Pancreas (tissue), 10 donors: ENCODE data around the gene RPS6KA5. TPM values are rescaled to one million over a fixed set of nuclear protein-coding genes. Genes with fewer than 3 reads are reported as not detected.
"Not testable (repeated sequence)": the region's sequence is repeated elsewhere in the genome, so short reads cannot be mapped to it uniquely, and the experiment has no call there.

ENCODE experiments used
- ATAC-seq, 4 donors: fragments of 200-7000 bp; cut with Tn5 transposase; one replicate each; pipeline versions ENCODE4 v1.8.0 to v1.9.1; 2020; ENCODE audit warnings: mild to moderate bottlenecking in 4 of 4, moderate library complexity in 4 of 4
- DNase-seq, 6 donors: peaks; one replicate each; pipeline ENCODE4 v3.0.0-alpha.2; 2020
- FAIRE-seq: peaks from 2 replicates; lab custom pipeline; 2012; peaks lifted over from hg19 to GRCh38; lab: Jason Lieb, UNC
- H3K27ac ChIP-seq, 4 donors: fragments of 200-600 bp; sonication (generic); 1 replicate in 3 of 4; 2 replicates in 1 of 4; pipeline versions ENCODE4 v1.5.0 to v1.8.0; 2020
- H3K27me3 ChIP-seq, 4 donors: fragments of 200-600 bp; one replicate each; pipeline ENCODE4 v1.8.0; 2021
- H3K36me3 ChIP-seq, 3 donors: fragments of 200-600 bp; sonication (generic) in 1 of 3; one replicate each; pipeline versions ENCODE4 v1.5.0 to v1.8.0; 2020 to 2021
- H3K4me1 ChIP-seq, 3 donors: fragments of 200-600 bp; one replicate each; pipeline ENCODE4 v1.8.0; 2021
- H3K4me3 ChIP-seq, 4 donors: fragments of 200-600 bp; sonication (generic) in 2 of 4; one replicate each; pipeline versions ENCODE4 v1.5.0 to v1.8.0; 2020 to 2021
- H3K9me3 ChIP-seq, 4 donors: fragments of 200-600 bp; one replicate each; pipeline ENCODE4 v1.8.0; 2021
- WGBS, 2 donors: extraction: QIAGEN DNeasy Blood & Tissue Kit; methylation state at CpG; one replicate each; pipeline ENCODE4 v1.1.7; 2013; 5-methylcytosine and 5-hydroxymethylcytosine counted together
- intact Hi-C, 3 donors: fragments of 100-400 bp; cut with DNase I; formaldehyde crosslinking; loops; one replicate each; pipeline versions ENCODE4 v1.11.1 to v1.14.2; 2022
- polyA plus RNA-seq, 2 donors: library from polyadenylated mRNA; stranded (reverse); fragments of 200-250 nt; gene quantifications; one replicate each; pipeline ENCODE4 v1.2.3, GENCODE V29; 2013
- total RNA-seq, 6 donors: library from RNA; stranded (reverse); fragmentation: NEBNext Ultra II Directional in 4 of 6; extraction: Animal tissue kit (Norgen Biotek cat#: 25700) in 4 of 6; gene quantifications; one replicate each; pipeline versions ENCODE4 v1.2.1 to v1.2.4, GENCODE V29; 2021 to 2023
- TF ChIP-seq, protein P1 (sequence below), 4 donors: fragments of 200-600 bp; sonication (generic) in 3 of 4; IDR thresholded peaks; one replicate each; pipeline versions ENCODE4 v1.5.0 to v1.8.0; 2021; ENCODE audit warnings: antibody characterized with exemption in 4 of 4
- donor health status: healthy with polysubstance abuse.
- donor health status: DM: no; HTN: no; CAD: no; lungs with moderate emphysema.
- donor health status: DM: no; HTN: no; CAD: no.
- donor health status: control.
- donor health status: control.
- donor health status: Bipolar disorder and iron deficiency.
- donor health status: DM: yes; HTN: yes; CAD: no.
- donor health status: DM: no; HTN: no; CAD: no.
- donor health status: DM: no; HTN: no; CAD: no.
- donor health status: DM: yes; HTN: yes; CAD: no.

The RPS6KA5 gene
- total and polyA plus RNA-seq, 8 donors, result 0.95 to 3.5 (median 2.8) TPM

DNA sequence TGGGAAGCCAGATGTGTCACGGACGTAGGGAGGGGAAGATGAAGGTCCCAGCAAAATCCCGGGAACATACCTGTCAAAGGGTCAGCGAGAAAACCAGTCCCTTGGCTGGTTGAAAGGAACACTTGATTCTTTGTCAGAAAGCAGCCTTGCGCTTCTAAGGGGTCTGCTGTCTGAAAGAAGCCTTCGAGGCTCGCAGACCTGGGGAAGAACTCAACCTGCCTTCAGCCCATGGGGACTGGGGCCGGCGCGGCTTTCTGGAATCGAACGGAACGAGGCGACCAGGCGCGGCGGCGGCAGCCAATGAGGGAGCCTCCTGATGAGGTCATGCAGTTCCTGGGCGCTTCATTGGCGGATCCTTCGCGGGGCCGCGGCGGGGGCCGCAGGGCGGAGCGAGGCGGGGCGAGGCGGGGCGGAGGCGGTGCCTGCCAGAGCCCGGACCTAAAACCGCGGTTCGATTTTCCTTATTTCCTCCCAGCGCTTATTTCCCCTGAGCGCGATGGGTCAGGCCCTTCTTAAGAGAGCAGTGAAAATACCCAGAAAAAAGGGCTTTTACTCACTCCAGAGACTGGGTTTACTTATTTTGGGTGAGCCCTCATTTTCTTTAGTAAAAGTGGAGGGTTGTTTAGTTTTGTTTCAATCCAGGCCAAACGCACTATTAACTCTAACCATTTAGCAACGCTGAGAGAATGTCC, 232.4 kb downstream of the RPS6KA5 start:
- Histone ChIP-seq H3K4me3 (peak overlapping the region; percentile 8 to 34 (median 27)), H3K9me3 (no peaks in the 10 kb centered on the region), H3K27me3 (no peaks in the 10 kb centered on the region), H3K4me1 (peaks cover 0 to 5% (median 0%) of the 10 kb centered on the region in 3 donors), H3K27ac (peak overlapping the region in 2 of 4 donors; percentile 39 to 49), H3K36me3 (no peaks in the 10 kb centered on the region)
- intact Hi-C loops, result no loop called here
- TF ChIP-seq, protein P1, sequence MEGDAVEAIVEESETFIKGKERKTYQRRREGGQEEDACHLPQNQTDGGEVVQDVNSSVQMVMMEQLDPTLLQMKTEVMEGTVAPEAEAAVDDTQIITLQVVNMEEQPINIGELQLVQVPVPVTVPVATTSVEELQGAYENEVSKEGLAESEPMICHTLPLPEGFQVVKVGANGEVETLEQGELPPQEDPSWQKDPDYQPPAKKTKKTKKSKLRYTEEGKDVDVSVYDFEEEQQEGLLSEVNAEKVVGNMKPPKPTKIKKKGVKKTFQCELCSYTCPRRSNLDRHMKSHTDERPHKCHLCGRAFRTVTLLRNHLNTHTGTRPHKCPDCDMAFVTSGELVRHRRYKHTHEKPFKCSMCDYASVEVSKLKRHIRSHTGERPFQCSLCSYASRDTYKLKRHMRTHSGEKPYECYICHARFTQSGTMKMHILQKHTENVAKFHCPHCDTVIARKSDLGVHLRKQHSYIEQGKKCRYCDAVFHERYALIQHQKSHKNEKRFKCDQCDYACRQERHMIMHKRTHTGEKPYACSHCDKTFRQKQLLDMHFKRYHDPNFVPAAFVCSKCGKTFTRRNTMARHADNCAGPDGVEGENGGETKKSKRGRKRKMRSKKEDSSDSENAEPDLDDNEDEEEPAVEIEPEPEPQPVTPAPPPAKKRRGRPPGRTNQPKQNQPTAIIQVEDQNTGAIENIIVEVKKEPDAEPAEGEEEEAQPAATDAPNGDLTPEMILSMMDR (IDR thresholded peaks at IDR 0.05), result no peak
- 2% methylated on average over 40 to 42 of the region's 42 CpGs for WGBS, 2 donors
- peak; percentile 99 to 100 (median 100) for ATAC-seq
- no peak for FAIRE-seq
- DNase-seq, result peak; percentile 93 to 98 (median 94)

DNA sequence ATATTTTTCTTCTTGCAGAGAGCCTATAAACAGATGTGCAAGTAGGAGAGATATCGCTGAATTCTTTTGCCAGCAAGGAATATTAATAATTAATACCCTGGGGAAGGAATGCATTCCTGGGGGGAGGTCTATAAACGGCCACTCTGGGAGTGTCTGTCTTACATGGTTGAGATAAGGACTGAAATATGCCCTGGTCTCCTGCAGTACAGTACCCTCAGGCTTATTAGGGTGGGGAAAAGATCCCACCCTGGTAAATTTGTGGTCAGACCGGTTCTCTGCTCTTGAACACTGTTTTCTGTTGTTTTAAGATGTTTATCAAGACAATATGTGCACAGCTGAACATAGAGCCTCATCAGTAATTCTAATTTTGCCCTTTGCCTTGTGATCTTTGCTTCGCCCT, 236.9 kb downstream of the RPS6KA5 start:
- ATAC-seq, H3K9me3 ChIP-seq, H3K4me1 ChIP-seq, H3K27ac ChIP-seq, H3K4me3 ChIP-seq, H3K36me3 ChIP-seq, H3K27me3 ChIP-seq, FAIRE-seq, DNase-seq, intact Hi-C loops: not testable (repeated sequence)
- WGBS, 2 donors, result 54 to 58% methylated on average over 4 of the region's 4 CpGs

DNA sequence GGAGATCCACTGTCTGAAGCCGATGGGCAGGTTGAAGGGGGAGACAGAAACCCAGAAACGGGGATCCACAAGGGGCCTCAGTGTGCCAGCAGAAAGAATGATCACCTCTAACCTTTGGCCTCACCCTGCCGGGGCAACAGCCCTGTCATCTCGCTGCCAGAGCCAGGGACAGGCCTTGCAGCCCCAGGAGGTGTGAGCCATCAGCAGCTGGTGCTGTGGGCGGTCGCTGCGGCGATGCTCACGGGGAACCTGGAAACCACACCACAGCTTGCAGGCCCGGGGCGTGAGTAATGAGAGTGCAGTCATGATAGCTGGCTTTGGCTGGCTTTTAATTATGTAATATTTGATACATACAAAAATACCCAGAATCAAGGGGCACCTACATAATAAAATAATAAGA, 239.5 kb downstream of the RPS6KA5 start:
- ATAC-seq, result peak in 3 of 4 donors; percentile 22 to 76 (median 72)

DNA sequence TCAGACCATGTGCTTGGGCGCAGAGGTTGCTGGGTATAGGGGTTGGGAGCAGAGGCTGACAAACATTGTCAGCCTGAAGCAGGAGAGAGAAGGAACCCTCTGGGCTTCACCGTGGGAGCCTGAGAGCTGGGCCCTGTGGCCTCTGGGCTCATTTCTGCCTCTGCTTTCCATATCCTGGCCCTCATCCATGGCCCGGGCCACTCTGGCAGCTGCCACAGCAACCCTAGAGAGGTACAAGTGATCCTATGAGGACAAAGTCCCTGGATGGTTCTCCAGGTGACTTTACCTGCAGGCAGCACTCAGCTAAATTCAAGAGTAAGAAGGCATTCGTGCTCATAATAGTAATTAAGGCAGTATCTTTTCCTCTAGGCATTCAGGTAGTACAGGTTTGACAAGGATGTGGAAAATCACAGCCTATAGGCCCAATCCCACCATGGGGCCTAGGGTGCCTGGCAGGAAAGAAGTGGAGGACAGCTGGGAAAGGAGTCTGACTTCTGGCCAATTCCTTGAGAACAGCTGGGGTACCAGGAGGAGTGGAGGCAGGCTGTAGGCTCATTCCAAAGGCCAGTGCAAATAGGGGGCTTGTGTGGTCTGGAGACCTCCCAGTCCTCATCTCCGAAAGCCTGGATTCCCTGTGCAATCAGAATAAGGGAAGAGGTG, 240.6 kb downstream of the RPS6KA5 start:
- DNase-seq (no peak), ATAC-seq (no peak), FAIRE-seq (no peak)
- Histone ChIP-seq H3K27me3 (no peaks in the 10 kb centered on the region), H3K27ac (no peak overlapping the region), H3K4me3 (no peak overlapping the region), H3K36me3 (no peaks in the 10 kb centered on the region), H3K4me1 (peaks cover 0 to 2% (median 0%) of the 10 kb centered on the region in 3 donors), H3K9me3 (no peaks in the 10 kb centered on the region)
- intact Hi-C loops, result no loop called here
- WGBS, 2 donors, result 58 to 65% methylated on average over 5 of the region's 5 CpGs
- TF ChIP-seq, protein P1 (IDR thresholded peaks at IDR 0.05), result no peak

More for the DNA sequence above, 239.5 kb downstream of the RPS6KA5 start:
- Histone ChIP-seq H3K27ac (no peak overlapping the region), H3K4me3 (no peak overlapping the region), H3K9me3 (no peaks in the 10 kb centered on the region), H3K36me3 (no peaks in the 10 kb centered on the region), H3K4me1 (no peaks in the 10 kb centered on the region), H3K27me3 (no peaks in the 10 kb centered on the region)
- DNase-seq (peak in 1 of 6 donors; percentile 30), FAIRE-seq (no peak)
- TF ChIP-seq, protein P1 (IDR thresholded peaks at IDR 0.05), result no peak
- WGBS, 2 donors, result 69 to 76% methylated on average over 11 of the region's 11 CpGs
- intact Hi-C loops, result no loop called here

DNA sequence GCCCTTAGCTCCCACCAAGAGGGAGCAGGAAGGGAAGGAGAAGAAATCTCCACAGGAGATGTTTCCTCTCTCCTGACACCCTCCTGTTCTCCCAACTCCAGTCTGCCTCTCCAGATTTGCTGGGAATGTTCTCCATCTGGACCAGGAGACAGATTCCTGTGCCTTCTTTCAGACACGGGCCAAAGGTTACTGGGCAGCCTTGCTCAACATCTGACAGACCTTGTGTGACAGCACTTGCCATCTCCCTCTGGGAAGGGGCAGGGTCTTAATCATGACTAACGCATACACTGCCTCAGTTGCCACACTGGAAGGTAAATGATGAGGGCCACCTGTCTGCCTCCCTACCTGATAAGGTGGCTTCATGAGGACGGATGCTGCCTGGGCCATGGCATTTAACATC, 241.7 kb downstream of the RPS6KA5 start:
- no peak for DNase-seq
- TF ChIP-seq, protein P1 (IDR thresholded peaks at IDR 0.05), result no peak
- Histone ChIP-seq H3K27ac (no peak overlapping the region), H3K4me3 (no peak overlapping the region), H3K36me3 (no peaks in the 10 kb centered on the region), H3K4me1 (peaks cover 0 to 7% (median 0%) of the 10 kb centered on the region in 3 donors), H3K27me3 (no peaks in the 10 kb centered on the region), H3K9me3 (no peaks in the 10 kb centered on the region)
- intact Hi-C loops, result no loop called here
- whole genome bisulfite sequencing, 2 donors, result 68 to 74% methylated on average over 3 of the region's 3 CpGs
- no peak for FAIRE-seq
- no peak for ATAC-seq
